ENCODE measurements around the gene OSBPL9. TPM values are rescaled to one million over a fixed set of nuclear protein-coding genes. Genes with fewer than 3 reads are reported as not detected.

OSBPL9 gene
- total and polyA plus RNA-seq, 9 of the 15 experiments (the other 6 are each of a cell fraction or from before 2014, with no cell fraction given), result 43.9 to 217 (median 170) TPM

DNA sequence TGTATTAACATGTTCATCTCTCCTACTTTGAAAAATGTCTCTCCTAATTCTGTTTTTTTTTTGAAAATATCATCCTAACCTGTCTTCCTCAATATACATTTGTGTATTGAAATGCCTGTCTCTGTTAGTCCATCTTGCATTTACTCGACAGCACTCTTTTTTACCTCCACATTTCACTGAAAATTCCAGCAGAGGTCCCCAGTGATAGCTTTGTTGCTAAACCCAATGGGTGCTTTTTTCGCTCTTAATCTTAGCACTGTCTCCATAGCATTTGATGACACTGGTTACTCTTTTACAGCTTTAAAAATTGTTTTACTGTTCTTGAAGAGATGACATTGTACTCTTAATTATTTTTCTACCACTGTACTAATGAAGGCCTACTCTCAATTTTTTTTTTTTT is 10.8 kb downstream of the OSBPL9 start:
- intact Hi-C loops (cut with micrococcal nuclease), result loop anchor here (1.0 to 5.0 kb wide), 2 partner anchors 125 to 142 kb away; no protein-coding TSS in a partner anchor
- TSS peak; percentile 5 for BruUV-seq (replicated peaks)
- CTCF ChIA-PET (ENCODE audit: low intra/inter-chr PET ratio), result interaction anchor here (2.5 kb wide), 1 partner anchor 142 kb away, joined by 15 read pairs; no protein-coding TSS in a partner anchor
- TF ChIP-seq, protein P1, sequence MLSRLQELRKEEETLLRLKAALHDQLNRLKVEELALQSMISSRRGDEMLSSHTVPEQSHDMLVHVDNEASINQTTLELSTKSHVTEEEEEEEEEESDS (CRISPR knock-in tag; IDR thresholded peaks at IDR 0.05), result no peak
- TF ChIP-seq, protein P2, sequence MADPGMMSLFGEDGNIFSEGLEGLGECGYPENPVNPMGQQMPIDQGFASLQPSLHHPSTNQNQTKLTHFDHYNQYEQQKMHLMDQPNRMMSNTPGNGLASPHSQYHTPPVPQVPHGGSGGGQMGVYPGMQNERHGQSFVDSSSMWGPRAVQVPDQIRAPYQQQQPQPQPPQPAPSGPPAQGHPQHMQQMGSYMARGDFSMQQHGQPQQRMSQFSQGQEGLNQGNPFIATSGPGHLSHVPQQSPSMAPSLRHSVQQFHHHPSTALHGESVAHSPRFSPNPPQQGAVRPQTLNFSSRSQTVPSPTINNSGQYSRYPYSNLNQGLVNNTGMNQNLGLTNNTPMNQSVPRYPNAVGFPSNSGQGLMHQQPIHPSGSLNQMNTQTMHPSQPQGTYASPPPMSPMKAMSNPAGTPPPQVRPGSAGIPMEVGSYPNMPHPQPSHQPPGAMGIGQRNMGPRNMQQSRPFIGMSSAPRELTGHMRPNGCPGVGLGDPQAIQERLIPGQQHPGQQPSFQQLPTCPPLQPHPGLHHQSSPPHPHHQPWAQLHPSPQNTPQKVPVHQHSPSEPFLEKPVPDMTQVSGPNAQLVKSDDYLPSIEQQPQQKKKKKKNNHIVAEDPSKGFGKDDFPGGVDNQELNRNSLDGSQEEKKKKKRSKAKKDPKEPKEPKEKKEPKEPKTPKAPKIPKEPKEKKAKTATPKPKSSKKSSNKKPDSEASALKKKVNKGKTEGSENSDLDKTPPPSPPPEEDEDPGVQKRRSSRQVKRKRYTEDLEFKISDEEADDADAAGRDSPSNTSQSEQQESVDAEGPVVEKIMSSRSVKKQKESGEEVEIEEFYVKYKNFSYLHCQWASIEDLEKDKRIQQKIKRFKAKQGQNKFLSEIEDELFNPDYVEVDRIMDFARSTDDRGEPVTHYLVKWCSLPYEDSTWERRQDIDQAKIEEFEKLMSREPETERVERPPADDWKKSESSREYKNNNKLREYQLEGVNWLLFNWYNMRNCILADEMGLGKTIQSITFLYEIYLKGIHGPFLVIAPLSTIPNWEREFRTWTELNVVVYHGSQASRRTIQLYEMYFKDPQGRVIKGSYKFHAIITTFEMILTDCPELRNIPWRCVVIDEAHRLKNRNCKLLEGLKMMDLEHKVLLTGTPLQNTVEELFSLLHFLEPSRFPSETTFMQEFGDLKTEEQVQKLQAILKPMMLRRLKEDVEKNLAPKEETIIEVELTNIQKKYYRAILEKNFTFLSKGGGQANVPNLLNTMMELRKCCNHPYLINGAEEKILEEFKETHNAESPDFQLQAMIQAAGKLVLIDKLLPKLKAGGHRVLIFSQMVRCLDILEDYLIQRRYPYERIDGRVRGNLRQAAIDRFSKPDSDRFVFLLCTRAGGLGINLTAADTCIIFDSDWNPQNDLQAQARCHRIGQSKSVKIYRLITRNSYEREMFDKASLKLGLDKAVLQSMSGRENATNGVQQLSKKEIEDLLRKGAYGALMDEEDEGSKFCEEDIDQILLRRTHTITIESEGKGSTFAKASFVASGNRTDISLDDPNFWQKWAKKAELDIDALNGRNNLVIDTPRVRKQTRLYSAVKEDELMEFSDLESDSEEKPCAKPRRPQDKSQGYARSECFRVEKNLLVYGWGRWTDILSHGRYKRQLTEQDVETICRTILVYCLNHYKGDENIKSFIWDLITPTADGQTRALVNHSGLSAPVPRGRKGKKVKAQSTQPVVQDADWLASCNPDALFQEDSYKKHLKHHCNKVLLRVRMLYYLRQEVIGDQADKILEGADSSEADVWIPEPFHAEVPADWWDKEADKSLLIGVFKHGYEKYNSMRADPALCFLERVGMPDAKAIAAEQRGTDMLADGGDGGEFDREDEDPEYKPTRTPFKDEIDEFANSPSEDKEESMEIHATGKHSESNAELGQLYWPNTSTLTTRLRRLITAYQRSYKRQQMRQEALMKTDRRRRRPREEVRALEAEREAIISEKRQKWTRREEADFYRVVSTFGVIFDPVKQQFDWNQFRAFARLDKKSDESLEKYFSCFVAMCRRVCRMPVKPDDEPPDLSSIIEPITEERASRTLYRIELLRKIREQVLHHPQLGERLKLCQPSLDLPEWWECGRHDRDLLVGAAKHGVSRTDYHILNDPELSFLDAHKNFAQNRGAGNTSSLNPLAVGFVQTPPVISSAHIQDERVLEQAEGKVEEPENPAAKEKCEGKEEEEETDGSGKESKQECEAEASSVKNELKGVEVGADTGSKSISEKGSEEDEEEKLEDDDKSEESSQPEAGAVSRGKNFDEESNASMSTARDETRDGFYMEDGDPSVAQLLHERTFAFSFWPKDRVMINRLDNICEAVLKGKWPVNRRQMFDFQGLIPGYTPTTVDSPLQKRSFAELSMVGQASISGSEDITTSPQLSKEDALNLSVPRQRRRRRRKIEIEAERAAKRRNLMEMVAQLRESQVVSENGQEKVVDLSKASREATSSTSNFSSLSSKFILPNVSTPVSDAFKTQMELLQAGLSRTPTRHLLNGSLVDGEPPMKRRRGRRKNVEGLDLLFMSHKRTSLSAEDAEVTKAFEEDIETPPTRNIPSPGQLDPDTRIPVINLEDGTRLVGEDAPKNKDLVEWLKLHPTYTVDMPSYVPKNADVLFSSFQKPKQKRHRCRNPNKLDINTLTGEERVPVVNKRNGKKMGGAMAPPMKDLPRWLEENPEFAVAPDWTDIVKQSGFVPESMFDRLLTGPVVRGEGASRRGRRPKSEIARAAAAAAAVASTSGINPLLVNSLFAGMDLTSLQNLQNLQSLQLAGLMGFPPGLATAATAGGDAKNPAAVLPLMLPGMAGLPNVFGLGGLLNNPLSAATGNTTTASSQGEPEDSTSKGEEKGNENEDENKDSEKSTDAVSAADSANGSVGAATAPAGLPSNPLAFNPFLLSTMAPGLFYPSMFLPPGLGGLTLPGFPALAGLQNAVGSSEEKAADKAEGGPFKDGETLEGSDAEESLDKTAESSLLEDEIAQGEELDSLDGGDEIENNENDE (IDR thresholded peaks at IDR 0.05; ENCODE audit: low read depth, low read length), result no peak
- TF ChIP-seq SRSF7 (optimal IDR thresholded peaks at IDR 0.05; ENCODE audit: low read depth, low read length), result no peak
- no peak for TF ChIP-seq ZNF445 (CRISPR knock-in tag; IDR thresholded peaks at IDR 0.05; ENCODE audit: low read depth)
- TF ChIP-seq RAD21 (CRISPR knock-in tag; conservative IDR thresholded peaks at IDR 0.05 in 1 of 2, IDR thresholded peaks at IDR 0.05 in 1 of 2), result peak; percentile 70 to 91
- TF ChIP-seq SMC3 (conservative IDR thresholded peaks at IDR 0.05; ENCODE audit: insufficient read depth, low read depth, low read length), result 0 out of 2 replicates have a peak, but pooled peaks have one; percentile 54
- TF ChIP-seq RBM22 (IDR thresholded peaks at IDR 0.05; ENCODE audit: low read depth, low read length, poor library complexity, severe bottlenecking), result no peak
- TF ChIP-seq ZC3H4 (CRISPR knock-in tag; IDR thresholded peaks at IDR 0.05; ENCODE audit: borderline replicate concordance), result no peak
- TF ChIP-seq, protein P3, sequence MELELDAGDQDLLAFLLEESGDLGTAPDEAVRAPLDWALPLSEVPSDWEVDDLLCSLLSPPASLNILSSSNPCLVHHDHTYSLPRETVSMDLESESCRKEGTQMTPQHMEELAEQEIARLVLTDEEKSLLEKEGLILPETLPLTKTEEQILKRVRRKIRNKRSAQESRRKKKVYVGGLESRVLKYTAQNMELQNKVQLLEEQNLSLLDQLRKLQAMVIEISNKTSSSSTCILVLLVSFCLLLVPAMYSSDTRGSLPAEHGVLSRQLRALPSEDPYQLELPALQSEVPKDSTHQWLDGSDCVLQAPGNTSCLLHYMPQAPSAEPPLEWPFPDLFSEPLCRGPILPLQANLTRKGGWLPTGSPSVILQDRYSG (tag; conservative IDR thresholded peaks at IDR 0.05; ENCODE audit: low read depth), result no peak

More for the DNA sequence above, 10.8 kb downstream of the OSBPL9 start:
- no peak overlapping the region for H3K27ac ChIP-seq (ENCODE audit: extremely low read depth, low read depth, low read length)
- WGBS (ENCODE audit: insufficient coverage, low coverage, missing lambda C conversion rate), result 22% methylated on average over 2 of the region's 2 CpGs
- peak; percentile 84 for FAIRE-seq
- ATAC-seq, result peak; percentile 71
- H4K20me1 ChIP-seq (replicated peaks; ENCODE audit: control insufficient read depth, insufficient read depth, low read length), result no peaks in the 10 kb centered on the region
- peaks cover 21 to 35% of the 10 kb centered on the region in 2 experiments for H3K4me1 ChIP-seq (replicated peaks in 1 of 2; ENCODE audit: control insufficient read depth in 2 of 2, insufficient read depth in 2 of 2, low read length in 2 of 2)
- in situ Hi-C loops (cut with MboI), result loop anchor here (5.0 kb wide), 1 partner anchor 145 kb away; no protein-coding TSS in a partner anchor
- H3K36me3 ChIP-seq (ENCODE audit: control insufficient read depth, insufficient read depth, low read length), result no peaks in the 10 kb centered on the region
- peak in 2 of 4 experiments; percentile 63 to 80 for DNase-seq (ENCODE audit: extremely low read depth in 1 of 4, low spot score in 3 of 4)
- no peak overlapping the region for H3K4me2 ChIP-seq (ENCODE audit: insufficient read depth, low read length)
- no peaks in the 10 kb centered on the region for H3K9me3 ChIP-seq (replicated peaks; ENCODE audit: control insufficient read depth, insufficient read depth, low read depth, low read length)
- H3K4me3 ChIP-seq, result no peak overlapping the region
- H3K9me1 ChIP-seq (ENCODE audit: control insufficient read depth, insufficient read depth, low read length), result peaks cover 2% of the 10 kb centered on the region
- H2AFZ ChIP-seq (ENCODE audit: low read depth, low read length), result no peak overlapping the region
- no peaks in the 10 kb centered on the region for H3K27me3 ChIP-seq (ENCODE audit: control insufficient read depth in 2 of 2, insufficient read depth in 2 of 2, low read length in 2 of 2)
- POLR2A ChIA-PET, result interaction anchor here (0.7 to 2.6 kb wide), 5 partner anchors 10 to 139 kb away, joined by 3 to 19 read pairs (median 4); partner anchors contain the start of gene OSBPL9
- peaks cover 88% of the 10 kb centered on the region for H3K79me2 ChIP-seq (ENCODE audit: control insufficient read depth, insufficient read depth, low read length)
- H3K9ac ChIP-seq (ENCODE audit: insufficient read depth in 1 of 2, low read depth in 2 of 2, low read length in 2 of 2), result no peak overlapping the region
